GM12864 (cell line): ENCODE results near the gene TAS1R1.

Experiments
- DNase-seq: peaks from one replicate; pipeline ENCODE4 v3.0.0-alpha.2; 2011; ENCODE audit warnings: low read depth
- H3K4me3 ChIP-seq: 2 replicates; pipeline ENCODE4 v1.5.1; 2011; ENCODE audit warnings: mild to moderate bottlenecking, low read depth, low read length, control low read depth
- CTCF ChIP-seq: IDR thresholded peaks from 2 replicates; pipeline ENCODE4 v1.5.1; 2011; ENCODE audit warnings: low read depth, mild to moderate bottlenecking, moderate library complexity, low read length, control low read depth, inconsistent platforms; ENCODE audit errors: missing control alignments

The TAS1R1 gene

DNA sequence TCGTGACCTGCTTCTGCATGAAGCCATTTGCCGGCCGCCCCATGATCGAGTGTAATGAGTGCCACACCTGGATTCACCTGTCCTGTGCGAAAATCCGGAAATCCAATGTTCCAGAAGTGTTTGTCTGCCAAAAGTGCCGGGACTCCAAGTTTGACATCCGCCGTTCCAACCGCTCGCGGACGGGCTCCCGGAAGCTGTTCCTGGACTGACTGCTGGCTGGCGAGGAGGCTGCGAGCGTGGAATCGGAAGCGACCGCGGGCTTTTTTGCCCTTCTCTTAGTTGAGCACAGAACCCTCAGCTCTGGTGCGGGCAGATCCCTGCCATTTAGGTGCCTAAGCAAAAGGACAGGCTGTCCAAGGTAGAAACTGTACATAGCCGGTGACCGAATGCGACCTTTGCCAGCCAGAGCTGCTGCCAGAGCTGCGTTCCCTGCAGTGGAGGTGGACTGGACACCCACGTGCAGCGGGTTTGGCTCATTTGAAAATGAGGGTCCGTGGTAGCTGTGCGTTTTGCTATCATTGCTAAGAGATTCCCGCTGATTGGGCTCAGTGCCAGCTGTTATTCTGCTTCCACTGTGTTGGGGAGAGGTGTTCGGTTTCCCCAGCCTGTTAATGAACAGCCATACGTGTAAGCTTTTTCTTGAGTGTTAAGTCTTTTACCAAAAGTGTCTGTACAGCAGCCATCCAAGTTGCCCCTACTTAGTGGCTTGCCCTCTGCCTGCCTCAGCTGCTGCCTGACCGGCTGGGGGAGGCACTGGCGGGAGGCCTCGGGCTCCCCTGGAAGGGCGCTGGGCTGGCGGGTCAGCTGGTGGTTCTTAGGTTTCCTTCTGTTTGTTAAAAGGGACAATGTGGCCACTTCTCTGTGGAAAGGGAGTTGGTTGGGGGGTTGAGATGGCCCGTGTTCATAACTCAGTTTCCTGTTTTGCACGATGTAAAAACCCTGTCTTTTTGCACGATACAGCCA lies 66.6 kb downstream of the TAS1R1 start:
- no peak for DNase-seq
- TF ChIP-seq CTCF = no peak
- no peak overlapping the region for H3K4me3 ChIP-seq

DNA sequence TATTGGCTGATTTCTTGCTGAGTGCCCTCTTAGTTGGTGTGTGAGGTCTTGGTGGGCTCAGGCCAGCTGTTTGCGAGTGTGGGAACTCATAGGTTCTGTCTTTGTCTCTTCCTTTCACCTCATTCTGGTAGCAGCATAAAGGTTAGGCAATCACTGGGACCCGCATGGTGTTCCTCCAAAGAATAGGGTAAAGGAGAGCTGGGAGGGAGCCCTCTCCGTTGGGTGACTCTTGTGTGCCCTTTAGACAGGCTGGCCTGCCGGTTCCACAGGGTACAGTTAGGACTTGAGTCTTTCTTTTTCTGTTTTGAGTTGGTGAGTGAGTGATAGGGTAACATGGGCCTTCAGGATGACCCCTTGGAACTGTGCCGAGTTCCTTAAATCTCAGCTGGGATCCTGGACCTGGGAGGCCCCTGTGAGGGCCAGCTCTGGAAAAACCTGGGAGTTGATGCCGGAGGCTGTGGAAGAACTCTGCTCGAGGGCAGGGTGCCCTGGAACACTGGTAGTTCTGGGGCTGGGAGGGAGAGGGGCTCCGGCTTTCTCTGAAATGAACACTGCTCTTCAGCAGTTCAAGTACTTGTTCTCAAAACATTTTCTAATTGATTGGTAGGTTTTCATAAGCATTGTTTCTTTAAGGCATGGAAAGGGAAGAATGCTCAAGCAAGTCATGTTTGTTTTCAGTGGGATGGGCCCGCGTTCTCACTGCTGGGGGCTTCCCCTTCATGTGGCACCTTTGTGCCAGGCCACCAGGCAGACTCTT lies 67.5 kb downstream of the TAS1R1 start:
- H3K4me3 ChIP-seq = no peak overlapping the region
- no peak for TF ChIP-seq CTCF
- no peak for DNase-seq

GRCh38 chr1:6623269-6623965 lies 68.3 kb downstream of the TAS1R1 start:
- no peak overlapping the region for H3K4me3 ChIP-seq
- no peak for DNase-seq
- TF ChIP-seq CTCF = no peak

DNA sequence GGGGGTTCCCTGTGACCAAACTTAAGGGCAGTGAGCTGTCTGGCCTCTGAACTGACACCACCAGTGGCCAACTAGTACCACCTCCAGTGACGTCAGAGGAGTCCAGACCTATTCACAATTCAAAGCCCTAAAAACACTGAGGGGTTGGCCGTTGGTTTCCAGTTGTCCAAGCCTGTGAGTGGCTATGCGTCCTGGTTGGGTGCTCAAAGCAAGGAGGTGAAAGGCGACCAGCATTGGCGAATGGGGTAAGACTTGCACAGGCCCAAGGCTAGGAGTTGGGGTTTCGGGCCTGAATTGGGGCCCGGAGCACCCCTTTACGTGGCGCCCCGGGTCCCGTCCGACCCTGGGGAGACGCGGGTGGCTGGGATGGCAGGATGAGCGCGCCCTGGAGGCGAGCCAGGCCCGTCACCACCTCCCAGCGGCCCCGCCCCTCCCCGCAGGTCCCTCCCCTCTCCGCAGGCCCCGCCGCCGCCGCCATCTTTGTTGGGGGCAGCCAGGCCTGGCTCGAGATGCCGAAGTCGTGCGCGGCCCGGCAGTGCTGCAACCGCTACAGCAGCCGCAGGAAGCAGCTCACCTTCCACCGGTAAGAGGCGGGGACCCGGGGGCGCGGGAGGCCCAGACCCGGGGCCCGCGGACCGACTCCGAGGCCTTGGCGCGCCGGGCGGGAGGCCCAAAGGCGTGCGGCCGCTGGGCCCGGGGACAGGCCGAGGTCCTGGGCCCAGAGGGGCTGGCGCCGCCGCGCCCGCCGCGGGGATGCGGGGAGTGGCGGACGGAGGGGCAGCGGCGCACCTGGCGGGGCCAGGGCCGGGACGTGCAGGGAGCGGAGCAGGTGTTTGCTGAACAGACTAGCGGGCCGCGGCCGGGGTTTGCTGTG lies 69.8 kb downstream of the TAS1R1 start, which contains the start of gene THAP3:
TSS of gene THAP3 (plus strand) at position 159 of the 874 bp plus-strand sequence. CDS start at position 510, 351 bp downstream.
- DNase-seq = no peak
- peak within 1 kb of the TSS; percentile 82 for H3K4me3 ChIP-seq
- TF ChIP-seq CTCF = peak; percentile 14

DNA sequence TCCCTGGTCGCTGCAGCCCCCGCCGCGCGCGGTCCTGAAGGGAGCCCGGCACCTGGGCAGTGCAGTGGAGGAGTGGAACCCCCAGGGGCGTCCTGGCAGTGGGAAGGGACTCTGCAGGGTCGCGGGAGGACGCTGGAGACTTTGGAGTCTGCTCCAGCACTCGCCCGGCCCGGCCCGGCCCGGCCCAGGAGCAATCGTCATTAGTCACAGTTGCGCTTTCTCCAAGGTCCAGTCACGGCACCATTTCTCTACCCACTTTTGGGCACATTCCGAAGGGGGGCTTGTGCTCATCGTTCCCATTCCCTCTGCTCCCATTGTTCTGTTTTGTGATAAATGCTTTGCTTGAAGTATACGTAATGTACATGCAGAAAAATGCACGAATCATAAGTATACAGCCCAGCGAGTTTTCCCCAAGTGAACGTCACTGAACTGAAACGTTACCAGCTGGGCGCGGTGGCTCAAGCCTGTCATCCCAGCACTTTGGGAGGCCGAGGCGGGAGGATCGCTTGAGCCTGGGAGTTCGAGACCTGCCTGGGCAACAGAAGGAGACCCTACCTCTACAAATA lies 70.6 kb downstream of the TAS1R1 start:
- no peak for TF ChIP-seq CTCF
- DNase-seq = no peak
- H3K4me3 ChIP-seq = peak overlapping the region; percentile 82
